T-helper 17 cell (primary cell): Measurements from ENCODE around the gene RLIM. TPM values are rescaled to one million over a fixed set of nuclear protein-coding genes. Genes with fewer than 3 reads are reported as not detected.
"Not testable (repeated sequence)": the region's sequence is repeated elsewhere in the genome, so short reads cannot be mapped to it uniquely, and the experiment has no call there.

Source experiments
- ATAC-seq: fragments of 150-1000 bp; cut with Tn5 transposase; 2 replicates; pipeline ENCODE4 v1.10.0; 2021; ENCODE audit warnings: mild to moderate bottlenecking, moderate library complexity
- DNase-seq, 3 donors: peaks; one replicate each; pipeline versions ENCODE4 v3.0.0 to v3.0.0-alpha.2; 2020 to 2021
- H3K9me3 ChIP-seq: one replicate; pipeline ENCODE4 v1.7.0; 2013; ENCODE audit warnings: low read length, mild to moderate bottlenecking; ENCODE audit not compliant: control insufficient read depth, poor library complexity, severe bottlenecking
- H3K27ac Mint-ChIP-seq: one replicate; pipeline ENCODE4 v1.8.0; 2022; ENCODE audit warnings: mild to moderate bottlenecking, moderate library complexity, mixed read lengths
- H3K27me3 Mint-ChIP-seq: one replicate; pipeline ENCODE4 v1.8.0; 2022; ENCODE audit warnings: mixed read lengths
- H3K36me3 Mint-ChIP-seq: one replicate; pipeline ENCODE4 v1.8.0; 2022; ENCODE audit warnings: low read depth, mixed read lengths
- H3K4me1 Mint-ChIP-seq: one replicate; pipeline ENCODE4 v1.8.0; 2022; ENCODE audit warnings: mild to moderate bottlenecking, mixed read lengths
- H3K4me3 Mint-ChIP-seq: one replicate; pipeline ENCODE4 v1.8.0; 2022; ENCODE audit warnings: mild to moderate bottlenecking, moderate library complexity, mixed read lengths
- total RNA-seq, 4 donors: library from RNA in 2 of 4; stranded (reverse) in 2 of 4; gene quantifications; one replicate each; pipeline ENCODE4 v1.2.3 and lab custom pipeline; 2022 to 2026

RLIM gene, protein sequence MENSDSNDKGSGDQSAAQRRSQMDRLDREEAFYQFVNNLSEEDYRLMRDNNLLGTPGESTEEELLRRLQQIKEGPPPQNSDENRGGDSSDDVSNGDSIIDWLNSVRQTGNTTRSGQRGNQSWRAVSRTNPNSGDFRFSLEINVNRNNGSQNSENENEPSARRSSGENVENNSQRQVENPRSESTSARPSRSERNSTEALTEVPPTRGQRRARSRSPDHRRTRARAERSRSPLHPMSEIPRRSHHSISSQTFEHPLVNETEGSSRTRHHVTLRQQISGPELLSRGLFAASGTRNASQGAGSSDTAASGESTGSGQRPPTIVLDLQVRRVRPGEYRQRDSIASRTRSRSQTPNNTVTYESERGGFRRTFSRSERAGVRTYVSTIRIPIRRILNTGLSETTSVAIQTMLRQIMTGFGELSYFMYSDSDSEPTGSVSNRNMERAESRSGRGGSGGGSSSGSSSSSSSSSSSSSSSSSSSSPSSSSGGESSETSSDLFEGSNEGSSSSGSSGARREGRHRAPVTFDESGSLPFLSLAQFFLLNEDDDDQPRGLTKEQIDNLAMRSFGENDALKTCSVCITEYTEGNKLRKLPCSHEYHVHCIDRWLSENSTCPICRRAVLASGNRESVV
- total RNA-seq (10 to 100 TPM; 52.0 to 55.2 TPM), total RNA-seq (lab: John Stamatoyannopoulos, UW) (185 to 276 reads per million in 2 donors)

DNA sequence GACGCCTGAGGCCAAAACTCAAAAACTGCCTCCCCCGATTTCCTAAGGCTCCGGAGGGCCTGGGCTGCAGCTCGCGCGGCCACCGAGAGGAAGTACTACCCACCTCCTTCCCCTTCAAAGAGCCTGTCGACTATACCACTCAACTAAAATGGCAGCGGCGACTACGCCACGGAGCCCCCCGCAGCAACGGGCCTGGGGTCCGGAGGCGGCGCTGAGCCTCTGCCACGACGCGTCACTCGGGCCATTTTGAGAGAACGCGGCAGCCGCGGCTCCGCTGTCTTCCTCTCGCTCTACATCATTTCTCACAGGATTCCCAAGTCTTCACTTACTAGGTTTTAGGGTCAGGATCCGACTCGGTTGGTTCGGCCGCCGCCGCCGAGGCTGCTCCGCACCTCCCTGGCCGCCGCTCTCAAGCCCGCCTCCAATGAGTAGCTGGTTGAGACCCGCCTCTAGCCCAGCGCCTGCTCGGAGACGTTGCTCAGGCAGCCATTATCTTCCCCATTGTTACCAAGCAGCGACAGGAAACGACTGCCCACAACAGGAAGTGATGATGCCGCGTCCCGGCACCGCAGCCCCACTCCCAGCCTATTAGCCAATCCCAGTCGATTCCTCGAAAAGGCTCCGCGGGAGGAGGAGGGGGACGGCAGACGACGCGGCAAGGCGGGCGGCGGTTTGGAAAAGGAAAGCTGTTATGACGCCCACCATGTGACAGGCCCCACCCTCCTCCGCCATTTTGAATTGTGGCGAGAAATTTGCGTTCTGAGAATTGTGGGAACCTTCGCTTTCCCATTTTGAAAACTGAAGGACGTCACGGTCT, at the start of gene RLIM:
Gene RLIM, minus strand, starts transcription at position 532 of the 817 bp plus-strand sequence. CDS start 18,647 bp downstream, outside the sequence.
- Mint-ChIP-seq H3K27me3 (no peaks in the 10 kb centered on the region), H3K4me3 (peak within 1 kb of the TSS; percentile 99), H3K27ac (peak within 1 kb of the TSS; percentile 99), H3K4me1 (peaks cover 12% of the 10 kb centered on the region), H3K36me3 (peaks cover 3% of the 10 kb centered on the region)
- no peaks in the 10 kb centered on the region for H3K9me3 ChIP-seq
- ATAC-seq (peak; percentile 92), DNase-seq (peak; percentile 76 to 87 (median 82))

DNA sequence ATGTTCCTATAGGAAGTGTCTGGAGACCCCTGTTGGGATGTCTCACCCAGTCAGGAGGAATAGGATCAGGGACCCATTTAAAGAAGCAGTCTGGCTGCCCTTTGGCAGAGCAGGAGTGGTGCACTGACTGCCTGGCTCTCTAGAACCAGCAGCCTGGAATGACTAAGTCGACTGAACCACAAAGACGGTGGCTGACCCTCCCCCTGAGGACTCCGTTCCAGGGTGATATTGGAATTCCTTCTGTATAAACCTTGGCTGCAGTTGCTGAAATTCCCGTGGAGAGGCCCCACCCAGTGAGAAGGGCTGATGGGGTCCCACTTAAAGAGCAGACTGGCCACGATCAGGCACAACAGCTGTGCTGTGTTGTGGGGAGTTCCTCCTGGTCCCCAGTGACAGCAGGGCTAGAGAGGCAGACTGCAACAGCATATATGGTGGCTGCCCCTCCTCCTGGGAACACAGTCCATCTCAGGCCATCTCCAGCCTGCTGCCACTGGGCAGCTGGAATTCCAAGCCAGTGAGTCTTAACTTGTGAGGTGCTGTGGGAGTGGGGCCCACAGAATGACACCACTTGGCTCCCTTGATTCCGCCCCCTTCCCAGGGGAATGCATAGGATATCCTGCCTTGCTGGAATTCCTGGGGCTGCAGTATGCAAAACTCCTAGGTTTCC, 41.8 kb upstream of the RLIM start:
- H3K9me3 ChIP-seq, result no peaks in the 10 kb centered on the region
- Mint-ChIP-seq H3K27ac (no peak overlapping the region), H3K4me1 (peaks cover 4% of the 10 kb centered on the region), H3K27me3 (peaks cover 5% of the 10 kb centered on the region), H3K36me3 (peaks cover 3% of the 10 kb centered on the region), H3K4me3 (no peak overlapping the region)
- DNase-seq (no peak), ATAC-seq (no peak)

DNA sequence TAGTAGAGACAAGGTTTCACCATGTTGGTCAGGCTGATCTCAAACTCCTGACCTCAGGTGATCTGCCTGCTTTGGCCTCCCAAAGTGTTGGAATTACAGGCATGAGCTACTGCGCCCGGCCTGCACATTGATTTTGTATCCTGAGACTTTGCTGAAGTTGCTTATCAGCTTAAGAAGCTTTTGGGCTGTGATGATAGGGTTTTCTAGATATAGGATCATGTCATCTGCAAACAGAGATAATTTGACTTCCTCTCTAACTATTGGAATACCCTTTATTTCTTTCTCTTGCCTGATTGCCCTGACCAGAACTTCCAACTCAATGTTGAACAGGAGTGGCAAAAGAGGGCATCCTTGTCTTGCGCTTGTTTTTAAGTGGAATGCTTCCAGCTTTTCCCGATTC, 40.5 kb upstream of the RLIM start:
- H3K27ac Mint-ChIP-seq, H3K4me1 Mint-ChIP-seq, H3K27me3 Mint-ChIP-seq, H3K4me3 Mint-ChIP-seq, DNase-seq, ATAC-seq, H3K9me3 ChIP-seq, H3K36me3 Mint-ChIP-seq: not testable (repeated sequence)

DNA sequence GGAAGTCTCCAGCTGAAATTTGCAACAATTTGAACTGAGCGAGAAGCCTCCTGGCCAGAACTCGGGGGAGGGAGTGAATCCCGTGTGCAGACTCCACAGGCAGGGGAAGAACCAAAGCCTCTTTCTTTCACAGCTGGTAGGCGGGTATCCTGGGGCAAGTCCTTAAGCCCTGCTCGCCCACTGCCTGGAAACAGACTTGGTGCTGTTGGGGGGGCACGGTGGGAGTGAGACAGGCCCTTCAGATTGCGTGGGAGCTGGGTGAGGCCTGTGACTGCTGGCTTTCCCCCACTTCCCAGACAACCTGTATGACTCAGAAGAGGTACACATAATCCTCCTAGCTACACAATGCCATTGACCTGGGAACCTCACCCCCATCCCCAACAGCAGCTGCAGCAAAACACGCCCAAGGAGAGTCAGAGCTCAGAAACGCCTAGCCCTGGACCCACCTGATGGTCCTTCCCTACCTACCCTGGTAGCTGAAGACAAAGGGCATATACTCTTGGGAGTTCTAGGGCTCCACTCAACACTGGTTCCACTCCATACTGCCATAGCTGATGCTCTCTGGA, 22.4 kb upstream of the RLIM start:
- peaks cover 7% of the 10 kb centered on the region for H3K27me3 Mint-ChIP-seq
- peaks cover 2% of the 10 kb centered on the region for H3K4me1 Mint-ChIP-seq
- no peak overlapping the region for H3K4me3 Mint-ChIP-seq
- no peak overlapping the region for H3K27ac Mint-ChIP-seq
- H3K36me3 Mint-ChIP-seq, result no peaks in the 10 kb centered on the region
- ATAC-seq, result no peak
- no peaks in the 10 kb centered on the region for H3K9me3 ChIP-seq
- no peak for DNase-seq

DNA sequence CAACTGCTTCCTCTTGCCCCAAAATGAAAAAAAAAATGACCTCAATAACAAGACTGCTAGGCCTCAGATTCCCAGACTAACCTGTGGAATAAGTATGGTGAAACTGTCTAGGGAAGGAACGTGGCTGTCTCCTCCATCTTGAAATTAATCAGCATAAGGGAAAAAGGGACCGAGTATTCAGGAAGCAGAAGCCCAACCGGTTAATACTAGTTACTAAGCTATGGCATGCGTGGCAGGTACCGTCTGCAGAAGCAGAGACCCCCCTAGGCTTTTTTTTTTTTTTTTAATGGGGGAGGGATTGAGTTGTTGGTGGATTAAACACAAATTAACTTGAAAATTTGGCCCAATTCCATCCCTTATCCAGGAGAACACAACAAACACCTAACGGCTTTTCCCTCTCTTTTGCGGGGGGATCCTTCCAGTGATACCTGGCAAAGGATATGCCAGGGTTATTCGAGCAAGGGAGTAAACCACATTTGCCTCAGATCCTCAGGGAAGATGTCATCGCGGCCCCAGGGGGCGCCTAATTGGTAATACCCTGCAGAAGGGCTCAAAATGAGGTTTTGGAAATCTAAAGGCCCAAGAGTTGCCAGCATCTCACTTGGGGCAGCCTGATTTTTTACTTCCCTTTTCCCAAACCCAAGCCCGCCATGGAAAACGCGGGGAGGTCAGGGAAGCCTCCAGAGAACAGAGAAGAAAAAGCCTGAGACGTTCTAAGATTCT, 893 bp downstream of the RLIM start:
- no peaks in the 10 kb centered on the region for H3K27me3 Mint-ChIP-seq
- peaks cover 13% of the 10 kb centered on the region for H3K4me1 Mint-ChIP-seq
- no peaks in the 10 kb centered on the region for H3K9me3 ChIP-seq
- peaks cover 3% of the 10 kb centered on the region for H3K36me3 Mint-ChIP-seq
- no peak for ATAC-seq
- H3K4me3 Mint-ChIP-seq, result peak overlapping the region; percentile 99
- no peak for DNase-seq
- H3K27ac Mint-ChIP-seq, result peak overlapping the region; percentile 99

DNA sequence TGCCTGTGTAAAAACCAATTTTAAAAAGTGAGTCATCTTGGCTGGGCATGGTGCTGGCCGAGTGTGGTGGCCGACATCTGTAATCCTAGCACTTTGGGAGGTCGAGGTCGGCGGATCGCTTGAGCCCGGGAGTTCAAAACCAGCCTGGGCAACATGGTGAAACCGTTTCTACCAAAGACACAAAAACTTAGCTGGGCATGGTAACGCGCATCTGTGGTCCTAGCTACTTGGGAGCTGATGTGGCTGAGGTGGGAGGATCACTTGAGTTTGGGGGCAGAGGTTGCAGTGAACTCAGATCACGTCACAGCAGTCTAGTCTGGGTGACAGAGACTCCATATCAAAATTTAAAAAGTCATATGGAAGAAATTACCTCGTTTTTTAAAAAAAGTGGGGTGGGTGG, 7.6 kb downstream of the RLIM start:
- ATAC-seq, result no peak
- Mint-ChIP-seq H3K27ac (no peak overlapping the region), H3K27me3 (no peaks in the 10 kb centered on the region), H3K4me3 (no peak overlapping the region), H3K4me1 (peaks cover 27% of the 10 kb centered on the region), H3K36me3 (no peaks in the 10 kb centered on the region)
- no peaks in the 10 kb centered on the region for H3K9me3 ChIP-seq
- no peak for DNase-seq

DNA sequence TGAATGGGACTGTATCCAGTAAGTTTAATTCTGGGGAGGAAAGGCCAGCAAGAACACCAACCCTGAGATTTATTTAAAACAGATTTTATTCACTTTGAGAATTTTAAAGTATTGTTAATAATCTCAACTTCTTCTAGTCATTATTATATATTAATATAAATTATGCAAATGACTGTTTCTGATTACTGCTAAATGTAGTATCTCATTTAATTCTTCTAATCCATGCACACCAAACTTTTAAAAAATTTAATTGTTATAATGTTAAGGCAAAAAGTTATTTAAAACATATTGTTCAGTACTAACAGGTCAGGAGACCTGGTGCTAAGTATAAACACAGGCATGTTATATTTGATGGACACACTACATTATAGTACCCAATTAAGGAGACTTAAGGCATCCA, 8.1 kb downstream of the RLIM start:
- Mint-ChIP-seq H3K4me3 (no peak overlapping the region), H3K36me3 (no peaks in the 10 kb centered on the region), H3K4me1 (peaks cover 27% of the 10 kb centered on the region), H3K27me3 (no peaks in the 10 kb centered on the region), H3K27ac (peak overlapping the region; percentile 9)
- ATAC-seq (no peak), DNase-seq (no peak)
- no peaks in the 10 kb centered on the region for H3K9me3 ChIP-seq

DNA sequence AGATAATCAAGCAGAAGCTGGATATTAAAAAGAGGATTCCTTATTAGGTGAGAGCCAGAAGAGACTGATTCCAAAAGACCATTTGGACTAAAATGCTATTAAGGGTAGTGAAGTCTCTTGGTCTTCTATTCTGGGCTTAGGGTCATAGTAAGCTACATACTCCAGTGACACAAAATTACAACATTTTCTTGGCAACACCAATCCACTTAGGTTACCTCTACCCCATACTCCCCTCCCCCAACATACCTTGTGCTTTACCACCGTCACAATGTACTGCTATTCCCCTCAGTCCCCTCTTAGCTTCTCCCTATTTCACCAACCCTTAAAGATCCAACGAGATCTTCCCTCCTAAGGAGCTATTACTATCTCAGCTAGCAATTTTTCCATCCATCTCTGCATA, 11.4 kb downstream of the RLIM start:
- no peak for ATAC-seq
- Mint-ChIP-seq H3K4me1 (peaks cover 32% of the 10 kb centered on the region), H3K36me3 (no peaks in the 10 kb centered on the region), H3K27me3 (no peaks in the 10 kb centered on the region), H3K27ac (no peak overlapping the region), H3K4me3 (no peak overlapping the region)
- no peak for DNase-seq
- H3K9me3 ChIP-seq, result no peaks in the 10 kb centered on the region

DNA sequence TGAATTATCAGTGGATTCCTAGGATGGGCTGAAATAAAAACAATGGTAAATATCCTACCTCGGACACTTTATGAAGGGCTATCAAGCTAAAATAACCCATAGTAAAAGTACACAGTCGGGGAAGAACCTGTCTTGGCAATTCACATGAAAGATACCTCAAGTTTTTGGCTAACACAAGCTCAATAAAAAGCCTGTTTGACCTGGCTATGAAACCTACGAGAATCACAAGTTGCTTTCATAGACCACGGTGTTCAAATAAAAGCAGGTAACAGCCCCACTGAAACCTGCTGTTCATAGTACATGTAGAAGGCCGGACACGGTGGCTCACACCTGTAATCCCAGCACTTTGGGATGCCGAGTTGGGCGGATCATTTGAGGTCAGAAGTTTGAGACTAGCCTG, 12.3 kb downstream of the RLIM start:
- no peak for ATAC-seq
- Mint-ChIP-seq H3K27ac (no peak overlapping the region), H3K4me3 (no peak overlapping the region), H3K27me3 (no peaks in the 10 kb centered on the region), H3K4me1 (peaks cover 32% of the 10 kb centered on the region), H3K36me3 (no peaks in the 10 kb centered on the region)
- no peaks in the 10 kb centered on the region for H3K9me3 ChIP-seq
- no peak for DNase-seq

DNA sequence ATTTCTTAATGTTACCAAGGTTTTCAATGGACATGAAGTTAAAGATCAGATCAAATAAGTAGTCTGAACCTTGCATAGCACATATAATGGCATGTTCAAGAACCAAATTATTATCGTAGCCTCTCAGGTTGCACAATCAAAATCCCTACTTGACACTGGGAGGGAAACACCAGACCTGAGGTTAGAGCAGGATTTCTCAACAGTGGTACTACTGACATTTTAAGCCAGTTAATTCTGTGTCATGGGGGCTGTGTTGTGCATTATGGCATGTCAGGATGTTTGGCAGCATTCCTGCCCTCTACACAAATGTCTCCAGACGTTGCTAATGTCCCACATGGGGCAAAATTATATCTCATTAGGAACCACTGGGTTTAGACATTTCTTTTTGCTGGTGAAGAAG, 20.8 kb downstream of the RLIM start:
- H3K36me3 Mint-ChIP-seq, result peaks cover 2% of the 10 kb centered on the region
- no peak overlapping the region for H3K4me3 Mint-ChIP-seq
- ATAC-seq (no peak), DNase-seq (no peak)
- no peak overlapping the region for H3K27ac Mint-ChIP-seq
- H3K9me3 ChIP-seq, result no peaks in the 10 kb centered on the region
- H3K27me3 Mint-ChIP-seq, result no peaks in the 10 kb centered on the region
- peaks cover 2% of the 10 kb centered on the region for H3K4me1 Mint-ChIP-seq

DNA sequence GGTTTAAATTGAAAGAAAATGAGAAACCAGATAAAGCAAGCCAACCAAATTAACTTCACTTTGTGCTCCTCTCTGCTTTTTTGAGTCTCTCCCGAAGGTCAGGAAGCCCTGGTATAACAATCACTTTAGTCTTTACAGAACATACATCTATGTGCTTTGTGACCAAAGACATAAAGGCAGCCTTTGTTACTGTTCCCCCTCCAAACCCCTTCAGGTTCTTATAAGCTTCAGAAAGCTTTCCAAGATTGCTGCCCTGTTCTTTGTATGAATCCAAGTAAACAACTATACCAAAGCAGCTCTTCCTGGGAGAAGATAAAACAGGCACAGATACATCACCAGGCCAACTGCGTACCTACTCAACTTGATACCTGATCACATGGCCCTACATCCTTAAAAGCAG, 28.7 kb downstream of the RLIM start:
- Mint-ChIP-seq H3K4me1 (peaks cover 2% of the 10 kb centered on the region), H3K27me3 (no peaks in the 10 kb centered on the region), H3K4me3 (no peak overlapping the region), H3K27ac (no peak overlapping the region), H3K36me3 (peaks cover 2% of the 10 kb centered on the region)
- ATAC-seq (no peak), DNase-seq (no peak)
- H3K9me3 ChIP-seq, result no peaks in the 10 kb centered on the region

DNA sequence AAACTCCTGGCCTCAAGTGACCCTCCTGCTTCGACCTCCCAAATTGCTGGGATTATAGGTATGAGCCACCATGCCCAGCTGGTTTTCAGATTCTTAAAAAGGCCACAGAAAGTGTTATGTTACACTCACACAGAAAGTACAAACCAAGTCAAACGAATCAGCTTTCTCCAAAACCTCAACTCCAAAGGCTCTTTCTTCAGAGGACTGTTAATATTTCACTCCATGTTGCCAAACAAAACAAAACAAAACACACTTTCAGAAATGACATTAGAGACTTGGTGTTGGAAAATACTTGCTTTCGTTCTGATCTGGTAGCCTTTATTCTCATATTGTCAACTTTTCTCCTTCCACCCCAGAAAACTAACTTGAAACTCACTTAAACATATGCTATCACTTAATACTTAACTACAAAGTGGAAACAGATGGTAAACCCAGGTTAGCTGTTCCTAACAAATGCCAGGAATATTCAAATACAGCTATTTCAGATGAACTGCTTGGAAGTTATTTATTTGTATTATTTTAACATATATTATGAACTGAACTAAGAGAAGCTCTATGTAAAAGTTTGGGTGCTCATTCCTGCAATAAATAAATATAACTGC, 34.7 kb downstream of the RLIM start:
- Mint-ChIP-seq H3K27ac (no peak overlapping the region), H3K4me3 (no peak overlapping the region), H3K27me3 (no peaks in the 10 kb centered on the region), H3K36me3 (no peaks in the 10 kb centered on the region), H3K4me1 (no peaks in the 10 kb centered on the region)
- no peak for ATAC-seq
- DNase-seq, result no peak
- H3K9me3 ChIP-seq, result no peaks in the 10 kb centered on the region
